HG03469 (cell line): ENCODE data around the gene ZBTB39.
"Not testable (repeated sequence)": the region's sequence is repeated elsewhere in the genome, so short reads cannot be mapped to it uniquely, and the experiment has no call there.

Experiments
- ATAC-seq: cut with Tn5 transposase; IDR thresholded peaks from one replicate; pipeline ENCODE4 v1.9.1; 2021; ENCODE audit warnings: mild to moderate bottlenecking, moderate library complexity, moderate number of reproducible peaks; ENCODE audit not compliant: unreplicated experiment

ZBTB39 gene

DNA sequence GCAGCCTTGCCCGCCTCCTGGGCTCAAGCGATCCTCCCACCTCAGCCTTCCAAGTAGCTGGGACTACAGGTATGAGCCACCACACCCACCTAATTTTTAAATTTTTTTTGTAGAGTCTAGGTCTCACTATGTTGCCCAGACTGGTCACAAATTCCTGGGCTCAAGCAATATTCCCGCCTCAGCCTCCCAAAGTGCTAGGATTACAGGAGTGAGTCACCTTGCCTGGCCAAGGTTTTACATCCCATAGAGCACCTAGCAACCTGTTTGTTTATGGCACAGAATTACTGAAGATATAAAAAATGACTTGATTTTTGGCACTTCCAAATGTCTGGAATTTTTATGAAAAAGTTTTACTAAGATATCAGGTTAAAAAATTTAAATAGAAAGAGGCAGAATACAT lies 27.1 kb upstream of the ZBTB39 start:
- no peak for ATAC-seq

DNA sequence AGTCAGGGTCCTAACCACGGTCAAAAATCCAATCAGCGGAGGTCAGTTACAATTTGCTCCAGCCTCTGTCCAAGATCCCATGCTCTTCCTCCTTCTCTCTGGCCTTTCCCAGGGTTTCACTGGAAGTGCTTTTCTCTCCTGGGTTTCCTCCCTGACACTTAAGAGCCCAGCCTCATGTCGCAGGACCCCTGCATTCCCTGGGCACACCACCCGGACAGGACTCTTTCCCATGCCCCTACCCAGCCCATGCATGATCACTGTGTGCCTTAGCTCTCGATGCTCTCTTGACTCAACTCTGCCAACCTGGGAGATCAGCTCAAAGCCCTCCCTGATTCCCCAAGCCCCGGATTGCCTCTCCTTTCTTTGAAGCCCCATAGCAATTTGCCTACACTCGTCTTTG lies 25.4 kb upstream of the ZBTB39 start:
- ATAC-seq = no peak

DNA sequence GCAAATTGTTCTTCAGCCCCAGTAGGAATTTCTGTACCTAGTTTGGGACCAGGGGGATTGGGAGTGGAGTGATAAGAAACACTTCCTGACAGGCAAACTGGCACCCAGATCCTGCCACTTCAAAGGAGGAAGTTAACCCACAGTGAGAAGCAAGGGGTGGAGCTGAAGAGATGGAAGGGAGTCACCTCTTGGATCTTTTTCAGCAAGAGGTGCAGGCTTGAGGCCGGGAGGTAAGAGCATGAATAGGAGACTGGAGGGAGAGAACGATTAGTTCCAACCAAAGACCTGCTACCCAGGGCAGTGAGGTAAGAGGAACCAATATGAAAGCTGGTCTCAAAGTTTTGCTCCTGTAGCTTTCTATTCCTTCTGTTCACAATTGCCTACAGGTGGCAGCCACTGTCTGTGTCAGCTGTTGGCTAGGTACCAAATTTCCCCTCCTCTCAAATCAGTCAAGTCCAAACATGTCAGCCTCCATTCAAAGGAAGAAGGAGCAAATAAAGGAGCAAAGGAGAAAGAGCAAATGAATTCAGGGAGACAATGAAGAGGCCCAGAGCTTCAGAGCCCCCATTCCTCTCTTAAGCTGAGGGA lies 24.9 kb upstream of the ZBTB39 start:
- no peak for ATAC-seq

DNA sequence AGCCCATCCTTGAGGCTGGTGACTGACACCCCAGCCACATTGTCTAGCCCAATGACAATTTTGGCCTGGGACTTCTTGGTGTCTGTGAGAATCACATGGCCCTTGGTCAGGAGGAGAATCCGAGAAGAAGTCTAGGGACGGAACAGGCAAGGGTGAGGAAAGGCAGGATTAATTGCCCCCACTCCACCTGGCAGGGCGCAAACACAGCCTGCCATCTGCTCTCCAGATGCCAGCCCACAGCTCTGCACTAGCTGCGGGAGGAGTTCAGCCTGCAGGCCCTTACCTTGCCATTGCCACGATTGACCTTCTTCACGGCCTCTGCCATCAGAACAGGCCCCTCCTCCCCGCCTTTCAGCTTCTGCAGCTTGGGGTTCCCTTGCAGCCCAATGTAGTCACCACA lies 23.1 kb upstream of the ZBTB39 start:
- no peak for ATAC-seq

DNA sequence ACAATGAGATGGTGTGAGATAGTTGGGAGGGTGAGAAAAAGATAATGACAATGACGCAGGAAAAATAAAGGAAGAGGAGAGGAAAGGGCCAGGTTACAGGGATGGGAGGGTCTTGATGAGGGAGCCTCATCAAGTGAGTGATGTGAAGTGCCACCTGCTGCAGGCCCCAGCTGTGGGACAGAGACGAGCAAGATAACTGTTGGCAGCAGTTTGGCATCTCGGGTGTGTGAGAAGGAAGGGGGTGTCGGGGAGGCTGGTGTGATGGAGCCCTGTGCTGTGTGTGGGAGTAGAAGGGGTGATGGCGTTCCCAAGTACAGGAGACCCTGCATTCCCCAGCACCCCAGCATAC lies 21.4 kb upstream of the ZBTB39 start:
- no peak for ATAC-seq

DNA sequence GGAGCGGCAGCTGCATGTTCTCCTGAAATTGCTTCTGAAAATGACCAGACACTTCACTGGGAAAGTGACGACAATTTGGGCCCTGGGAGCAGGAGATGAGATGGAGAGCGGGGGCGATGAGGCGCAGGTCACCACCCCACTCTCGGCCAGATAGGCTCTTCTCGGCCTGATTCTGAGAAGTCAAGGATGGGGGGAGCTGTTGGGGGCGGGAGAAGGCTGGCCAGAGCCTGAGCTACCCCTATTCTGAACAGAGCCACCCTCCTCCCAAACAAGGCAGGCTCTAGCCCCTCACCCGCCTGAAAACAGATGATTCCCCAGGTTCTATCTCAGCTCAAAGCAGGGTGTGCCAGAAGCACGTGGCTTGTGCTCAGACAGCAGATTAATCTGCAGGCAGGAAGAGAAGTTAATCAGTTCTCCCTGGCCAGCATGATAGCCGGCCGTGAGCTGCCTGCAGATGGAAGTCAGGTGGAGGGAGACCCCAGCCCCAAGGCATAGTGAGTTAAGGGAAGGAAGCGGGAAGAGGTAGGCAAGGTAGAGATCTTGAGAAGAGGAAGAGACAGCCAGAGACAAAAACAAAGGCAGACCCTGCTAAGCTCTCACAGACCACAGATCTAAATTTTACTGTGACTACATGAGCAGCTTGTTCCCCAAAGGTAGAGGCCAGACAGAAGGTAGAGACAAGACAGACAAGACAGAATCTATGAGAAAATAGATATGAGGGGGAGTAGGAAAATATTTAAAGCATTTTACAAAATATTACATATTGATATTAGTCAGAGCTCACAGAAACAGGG lies 20.9 kb upstream of the ZBTB39 start:
- no peak for ATAC-seq

DNA sequence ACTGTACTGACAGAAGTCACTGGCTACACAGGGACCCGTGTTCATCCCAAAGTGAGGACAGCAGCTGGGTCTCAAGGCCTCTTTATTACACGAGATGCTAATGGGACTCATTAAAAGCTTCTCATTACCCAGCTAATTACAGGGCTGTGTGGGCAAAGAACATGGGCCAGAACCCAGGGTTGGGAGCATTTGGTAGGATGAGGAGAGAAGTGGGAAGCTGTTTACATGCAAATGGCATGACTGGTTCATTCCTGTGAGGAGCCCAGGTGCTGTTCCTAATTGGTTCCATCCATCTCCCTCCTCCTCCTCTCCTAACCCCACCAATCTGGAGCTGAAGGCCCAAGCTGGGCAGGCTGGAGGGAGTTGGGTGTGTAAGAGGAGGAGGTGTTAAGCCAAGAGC lies 18.9 kb upstream of the ZBTB39 start:
- ATAC-seq = no peak

DNA sequence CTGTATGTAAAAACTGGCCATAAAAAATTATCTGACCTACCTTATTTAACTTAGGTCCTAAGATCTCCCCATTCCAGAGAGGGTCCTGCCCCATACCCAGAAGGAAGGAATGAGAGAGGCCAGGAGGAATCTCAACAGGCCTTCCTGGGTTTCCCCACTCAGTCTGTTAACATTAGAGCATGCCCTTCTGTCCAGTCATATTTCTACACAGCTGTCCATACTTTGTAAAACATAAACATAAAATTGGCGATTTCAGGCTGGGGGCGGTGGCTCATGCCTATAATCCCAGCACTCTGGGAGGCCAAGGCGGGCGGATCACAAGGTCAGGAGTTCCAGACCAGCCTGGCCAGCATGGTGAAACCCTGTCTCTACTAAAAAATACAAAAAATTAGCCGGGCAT lies 16.0 kb upstream of the ZBTB39 start:
- ATAC-seq = not testable (repeated sequence)

DNA sequence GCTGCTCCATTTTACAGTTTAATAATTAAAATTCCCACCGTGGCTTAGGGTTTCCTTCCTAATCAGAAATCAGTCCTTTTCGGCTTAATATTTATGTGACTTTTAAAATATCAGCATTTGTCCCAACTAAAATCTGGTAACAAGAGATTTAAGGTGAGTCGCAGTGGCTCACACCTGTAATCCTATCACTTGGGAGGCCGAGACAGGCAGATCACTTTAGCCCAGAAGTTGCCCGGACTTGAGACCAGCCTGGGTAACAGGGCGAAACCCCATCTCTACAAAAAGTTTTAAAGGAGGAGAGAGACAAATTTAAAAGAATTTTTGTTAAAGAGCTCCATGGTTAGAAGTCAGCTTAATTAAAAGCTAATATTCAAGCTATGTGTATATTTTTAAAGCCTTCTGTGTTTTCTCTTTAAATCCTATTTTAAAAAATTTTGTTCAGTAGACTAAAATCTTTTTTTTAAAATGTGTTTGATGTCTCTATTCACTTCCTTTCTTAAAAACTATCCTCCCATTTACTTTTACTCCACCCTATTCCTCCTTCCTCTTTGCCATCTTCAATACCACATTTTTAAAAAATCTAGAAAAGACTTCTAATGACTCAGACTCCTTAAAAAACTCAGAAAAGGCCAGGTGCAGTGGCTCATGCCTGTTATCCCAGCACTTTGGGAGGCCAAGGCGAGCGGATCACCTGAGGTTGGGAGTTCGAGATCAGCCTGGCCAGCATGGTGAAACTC lies 13.8 kb upstream of the ZBTB39 start:
- ATAC-seq = no peak

DNA sequence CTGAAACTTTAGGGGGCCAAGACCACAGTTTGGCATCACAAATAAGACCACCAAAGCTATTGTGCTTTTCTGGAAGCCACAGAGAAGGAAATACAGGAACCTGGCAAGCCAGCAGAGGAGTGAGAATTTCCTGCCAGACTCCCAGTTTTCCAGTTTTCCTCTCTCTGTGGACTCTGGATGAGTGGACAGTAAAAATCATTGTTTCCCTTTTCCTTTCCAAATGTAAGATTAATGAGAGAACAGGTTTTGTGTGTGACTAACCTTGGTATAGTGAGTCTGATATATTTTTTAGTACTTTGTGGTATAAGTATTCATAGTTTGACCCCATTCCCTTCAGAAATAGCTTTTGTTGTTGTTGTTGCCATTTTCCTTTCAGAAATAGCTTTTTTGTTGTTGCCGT lies 12.6 kb upstream of the ZBTB39 start:
- no peak for ATAC-seq

DNA sequence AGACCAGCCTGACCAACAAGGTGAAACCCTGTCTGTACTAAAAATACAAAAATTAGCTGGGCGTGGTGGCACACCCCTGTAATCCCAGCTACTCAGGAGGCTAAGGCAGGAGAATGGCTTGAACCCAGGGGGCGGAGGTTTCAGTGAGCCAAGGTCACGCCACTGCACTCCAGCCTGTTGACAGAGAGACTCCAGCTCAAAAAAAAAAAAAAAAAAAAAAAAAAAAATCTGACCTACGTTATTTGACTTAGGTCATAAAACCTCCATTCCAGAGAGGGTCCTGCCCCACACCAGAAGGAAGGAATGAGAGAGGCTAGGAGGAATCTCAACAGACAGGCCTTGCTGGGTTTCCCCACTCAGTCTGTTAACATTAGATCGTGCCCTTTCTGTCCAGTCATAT lies 12.0 kb upstream of the ZBTB39 start:
- ATAC-seq = not testable (repeated sequence)

DNA sequence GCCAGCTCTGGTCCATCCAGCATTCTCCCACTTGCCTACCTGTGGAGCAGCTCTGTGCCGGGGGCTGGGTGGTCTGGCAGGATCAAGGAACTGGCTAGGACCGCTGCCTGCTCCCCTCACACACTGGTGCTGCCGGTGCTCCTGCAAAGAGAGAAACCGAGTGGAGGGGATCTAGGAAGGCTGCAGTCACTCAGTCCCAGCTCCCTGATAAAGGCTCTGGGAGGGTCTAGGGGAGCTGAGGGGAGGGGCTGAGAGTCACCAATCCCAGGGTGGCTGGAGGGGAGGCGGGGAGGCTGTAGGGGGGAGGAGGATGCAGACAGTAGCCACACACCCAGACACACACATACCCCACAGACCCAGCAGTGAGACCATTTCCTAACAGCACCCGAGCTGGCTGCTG lies 10.0 kb upstream of the ZBTB39 start, which contains the start of gene TAC3:
Gene TAC3 (minus strand): TSS at position 182 of the 400 bp plus-strand sequence. CDS start 732 bp downstream, outside the sequence.
- ATAC-seq = no peak

DNA sequence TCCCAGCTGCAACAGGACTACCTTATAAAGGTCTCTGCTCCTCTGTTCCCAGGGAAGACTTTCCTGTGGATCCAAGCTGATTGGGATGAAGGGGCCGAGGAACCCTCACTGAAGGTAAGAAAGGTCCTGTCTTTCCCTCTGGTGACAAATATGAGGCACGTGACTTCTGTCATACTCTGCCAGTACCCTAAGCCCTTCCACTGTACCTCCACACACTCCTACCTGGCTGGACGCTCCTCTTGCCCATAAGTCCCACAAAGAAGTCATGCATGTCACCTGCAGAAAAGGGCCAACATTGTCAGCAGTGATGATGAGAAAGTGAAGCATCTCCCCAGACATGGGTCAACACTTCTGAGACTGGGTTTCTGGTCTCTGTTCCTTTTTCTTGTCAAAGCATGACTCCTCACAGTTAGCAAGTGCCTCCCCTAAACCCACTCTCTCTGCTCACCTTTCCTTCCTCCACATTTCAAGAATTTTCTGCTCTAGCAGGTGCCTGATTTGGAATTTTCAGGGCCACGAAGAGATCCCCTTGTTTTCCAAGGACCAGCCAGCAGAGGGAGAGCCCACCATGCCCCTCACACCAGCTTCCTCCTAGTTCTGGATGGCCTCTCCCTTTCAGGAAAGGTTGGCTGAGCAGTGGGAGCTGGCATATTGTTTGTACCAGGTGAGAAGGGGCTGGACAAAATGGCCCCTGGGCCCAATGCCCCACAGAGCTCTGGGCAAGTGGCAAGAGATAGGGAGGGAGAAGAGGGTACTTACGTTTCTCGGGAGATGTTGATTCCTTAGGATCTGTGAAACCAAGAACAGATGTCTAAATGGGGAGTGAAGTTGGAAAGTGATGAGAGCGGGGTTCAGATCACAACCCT lies 6.5 kb upstream of the ZBTB39 start:
- peak; percentile 69 for ATAC-seq

DNA sequence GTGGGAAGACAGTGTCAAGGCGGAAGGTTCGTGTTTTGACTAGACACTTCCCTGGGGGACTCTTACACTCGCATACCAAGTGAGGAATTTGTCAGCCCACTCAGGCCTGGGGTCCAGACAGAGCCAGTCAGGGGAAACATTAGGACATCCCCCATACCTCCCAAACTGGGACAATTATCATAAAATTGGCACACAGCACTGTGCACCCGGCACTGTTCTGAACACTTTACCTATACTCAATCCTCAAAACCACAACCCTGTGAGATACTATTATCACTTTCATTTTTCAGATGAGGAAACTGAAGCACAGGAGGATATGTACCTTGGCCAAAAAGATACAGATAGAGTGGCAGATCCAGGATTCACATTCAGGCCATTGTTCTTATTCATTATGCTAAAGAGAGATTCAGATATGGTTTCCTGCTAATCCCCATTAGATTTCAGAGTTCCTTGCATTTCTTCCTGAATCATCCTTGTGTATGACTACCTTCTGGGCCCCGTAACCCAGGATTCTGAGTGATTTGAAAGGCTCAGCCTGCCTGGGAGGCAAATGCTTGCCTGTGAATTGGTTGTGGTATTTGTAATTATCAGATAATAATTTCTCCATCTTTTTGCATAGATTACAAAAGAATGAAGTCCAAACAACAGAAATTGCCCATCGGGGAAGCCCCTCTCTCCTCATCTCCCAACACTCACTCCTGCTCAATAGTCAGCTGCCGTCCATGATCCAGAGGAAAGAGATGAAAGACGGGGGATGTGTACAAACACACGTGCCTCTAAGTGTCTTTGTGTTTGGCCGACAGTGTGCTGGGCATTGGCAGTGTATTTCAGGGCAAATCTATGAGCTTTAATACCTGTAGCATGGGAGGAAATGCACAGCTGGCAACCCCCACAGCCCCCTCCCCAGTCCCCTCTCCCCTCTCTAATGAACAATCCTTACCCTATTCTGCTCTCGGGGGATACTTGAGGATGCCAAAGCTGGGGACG lies 5.4 kb upstream of the ZBTB39 start:
- no peak for ATAC-seq

DNA sequence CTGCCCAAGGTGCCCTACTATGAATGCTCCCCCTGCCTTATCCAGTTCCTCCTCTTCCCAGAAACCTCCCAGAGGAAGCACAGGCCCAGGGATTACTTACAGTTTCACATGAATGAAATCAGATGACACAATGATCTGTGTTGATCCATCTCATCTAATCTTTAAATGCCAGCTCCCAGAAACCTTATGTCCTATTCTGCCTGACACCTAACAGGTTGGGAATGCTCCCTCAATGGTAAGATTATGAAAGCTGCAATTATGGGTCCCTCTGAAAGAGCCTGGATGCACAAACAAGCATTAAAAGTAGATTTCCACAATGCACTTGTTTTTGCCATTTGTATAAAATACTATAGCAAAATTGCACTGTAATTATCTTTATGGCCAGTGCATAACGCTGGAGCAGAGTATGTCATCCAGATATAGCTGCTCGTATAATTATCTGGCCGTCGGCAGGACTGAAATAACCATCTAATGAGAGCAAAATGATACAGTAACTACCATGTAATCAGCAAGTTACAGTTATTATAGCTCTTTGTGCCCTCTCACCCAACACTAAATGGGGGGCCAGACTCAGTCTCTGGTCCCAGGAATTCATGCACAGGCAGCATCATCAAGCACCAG lies 4.4 kb upstream of the ZBTB39 start:
- no peak for ATAC-seq

DNA sequence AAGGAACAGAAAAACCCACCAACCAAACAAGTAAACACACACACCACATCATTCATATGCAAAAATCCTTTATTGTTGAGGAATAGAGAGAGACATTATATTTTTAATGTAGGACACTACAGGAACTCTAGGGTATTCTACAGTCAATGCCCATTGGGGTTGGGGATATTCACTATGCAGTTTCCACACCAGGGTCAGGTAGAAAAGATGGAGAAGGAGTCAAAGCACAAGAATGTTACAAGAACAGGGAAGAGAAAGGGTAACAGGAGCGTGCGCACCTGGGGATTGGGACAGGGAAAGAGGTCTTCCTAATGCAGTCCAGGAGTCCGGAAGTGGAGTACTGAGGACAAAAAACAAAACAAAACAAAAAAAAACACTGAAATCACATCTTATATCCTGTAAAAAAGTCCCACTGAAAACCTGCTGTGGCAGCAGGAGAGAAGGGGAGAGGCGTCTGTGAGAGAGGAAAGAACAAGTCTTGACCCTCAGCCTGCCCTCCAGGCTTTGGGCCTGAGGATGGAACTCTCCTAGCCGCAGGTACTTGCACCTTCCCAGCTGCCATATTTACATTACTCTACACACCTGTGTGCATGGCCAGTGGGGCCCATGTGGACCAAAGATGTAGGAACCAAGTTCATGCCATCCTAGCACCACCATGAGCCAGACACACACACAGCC lies 3.7 kb upstream of the ZBTB39 start:
- ATAC-seq = no peak

DNA sequence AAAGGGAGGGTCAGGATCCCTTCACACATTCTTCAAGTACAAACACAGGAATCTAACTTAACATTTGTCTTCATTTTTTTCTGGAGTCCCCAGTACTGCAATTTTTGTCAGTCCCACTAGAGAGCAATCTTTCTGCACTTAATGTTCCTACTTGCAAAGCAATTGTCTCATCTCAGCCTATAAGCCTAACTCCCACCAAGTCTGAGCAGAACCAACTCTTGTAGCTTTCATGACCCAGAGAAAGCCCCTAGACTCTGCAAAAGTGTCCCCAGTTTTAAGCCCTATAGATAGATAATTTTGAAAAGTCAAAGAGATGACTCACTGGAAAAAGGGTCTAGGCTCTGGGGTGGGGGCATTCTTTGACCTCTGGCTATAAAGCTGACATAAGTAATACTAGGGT lies 1.8 kb upstream of the ZBTB39 start:
- no peak for ATAC-seq

DNA sequence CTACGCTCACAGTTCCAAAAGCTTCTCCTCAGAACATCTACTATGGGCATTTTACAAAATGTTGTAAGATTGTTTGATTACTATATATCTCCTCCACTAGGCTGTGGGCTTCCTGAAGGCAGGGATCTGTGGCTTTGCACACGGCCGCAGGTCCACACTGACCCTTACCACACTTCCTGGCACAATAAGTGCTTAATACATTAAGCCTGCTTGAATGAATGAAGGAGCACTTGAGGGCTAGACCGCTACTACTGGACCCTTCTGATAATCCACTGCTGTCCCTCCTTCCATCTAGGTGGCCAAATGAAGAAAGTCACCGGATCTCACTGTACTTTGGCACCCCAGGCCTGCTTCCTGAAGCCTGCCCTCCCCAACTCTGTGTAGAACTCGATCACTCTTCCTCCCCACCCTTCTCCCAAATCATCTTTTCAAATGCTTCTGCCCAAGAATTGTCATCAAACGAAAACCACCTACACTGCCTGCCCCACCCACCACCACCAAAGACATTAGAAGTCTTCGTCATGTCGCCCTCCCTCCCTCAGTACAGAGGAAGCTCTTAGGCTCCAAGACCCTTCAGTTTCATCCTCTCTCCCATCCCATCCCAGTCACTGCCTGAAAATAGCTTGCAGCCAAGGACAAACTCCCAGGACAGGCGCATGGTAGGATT lies 596 bp upstream of the ZBTB39 start:
- no peak for ATAC-seq
